HepG2 (cell line): ENCODE data around the gene LLGL2. TPM values are rescaled to one million over a fixed set of nuclear protein-coding genes. Genes with fewer than 3 reads are reported as not detected.

ENCODE experiments used
- ATAC-seq: fragments of 200-7000 bp; cut with Tn5 transposase; 3 replicates; pipeline ENCODE4 v1.9.1; 2020; ENCODE audit warnings: mild to moderate bottlenecking, moderate library complexity
- BruUV-seq: library from RNA; stranded (reverse); fragments of 400-500 nt; replicated peaks from 2 replicates; lab custom pipeline; 2021; lab: Mats Ljungman, UMichigan
- CTCF ChIA-PET: fragments of 300-600 bp; formaldehyde crosslinking; extraction: SDS; loops from one replicate; lab custom pipeline; 2021; ENCODE audit warnings: low total read pairs, inconsistent platforms, low intra/inter-chr PET ratio; lab: Yijun Ruan, JAX
- POLR2A ChIA-PET: fragments of 350-600 bp; sonication (Branson Sonifier 250); formaldehyde crosslinking; loops from one replicate; lab custom pipeline; 2020; ENCODE audit warnings: antibody characterized with exemption, inconsistent platforms; lab: Yijun Ruan, JAX
- DNase-seq: peaks from one replicate; pipeline ENCODE4 v3.0.0-alpha.2; 2015; ENCODE audit warnings: low spot score
- FAIRE-seq: peaks from 3 replicates; lab custom pipeline; 2011; peaks lifted over from hg19 to GRCh38; lab: Jason Lieb, UNC
- H2AFZ ChIP-seq: one replicate; pipeline ENCODE4 v1.6.1; 2011; ENCODE audit warnings: low read length, inconsistent platforms
- H3K27ac ChIP-seq: fragments of 300-600 bp; 3 replicates; pipeline ENCODE4 v1.8.0; 2011; ENCODE audit warnings: mixed run types, mild to moderate bottlenecking, mixed read lengths, low read length, inconsistent platforms; ENCODE audit not compliant: insufficient read depth; ENCODE audit errors: extremely low read length
- H3K27me3 ChIP-seq, 2 experiments: fragments of 200-600 bp in 1 of 2; 2 replicates in 1 of 2; 3 replicates in 1 of 2; pipeline versions ENCODE4 v1.6.0 to v1.8.0; 2011; ENCODE audit warnings: low read length in 2 of 2, mild to moderate bottlenecking in 2 of 2, moderate library complexity in 2 of 2, inconsistent platforms in 1 of 2; ENCODE audit not compliant: insufficient read depth in 2 of 2, control insufficient read depth in 1 of 2
- H3K36me3 ChIP-seq, 2 experiments: fragments of 200-600 bp in 1 of 2; replicated peaks in 1 of 2; 2 replicates in 1 of 2; 3 replicates in 1 of 2; pipeline versions ENCODE4 v1.5.1 to v1.8.0; 2011; ENCODE audit warnings: low read length in 2 of 2, inconsistent platforms in 1 of 2; ENCODE audit not compliant: insufficient read depth in 2 of 2, control insufficient read depth in 1 of 2
- H3K4me1 ChIP-seq: 2 replicates; pipeline ENCODE4 v1.5.1; 2012; ENCODE audit warnings: low read length, inconsistent platforms; ENCODE audit not compliant: insufficient read depth
- H3K4me2 ChIP-seq: 2 replicates; pipeline ENCODE4 v1.6.0; 2011; ENCODE audit warnings: low read depth, low read length, inconsistent platforms
- H3K4me3 ChIP-seq, 3 experiments: fragments of 200-600 bp in 1 of 3; sonication (generic), shearing (Covaris generic) in 1 of 3; replicated peaks in 1 of 3; 2 replicates each; pipeline ENCODE4 v1.5.1; 2011 to 2016; ENCODE audit warnings: low read length in 3 of 3, inconsistent platforms in 2 of 3, low read depth in 2 of 3, mild to moderate bottlenecking in 2 of 3, control low read depth in 1 of 3, mixed read lengths in 1 of 3; ENCODE audit not compliant: insufficient read depth in 1 of 3
- H3K79me2 ChIP-seq: one replicate; pipeline ENCODE4 v1.6.1; 2011; ENCODE audit warnings: low read length, inconsistent platforms; ENCODE audit not compliant: insufficient read depth
- H3K9ac ChIP-seq: 2 replicates; pipeline ENCODE4 v1.6.0; 2011; ENCODE audit warnings: mild to moderate bottlenecking, low read depth, low read length, inconsistent platforms; ENCODE audit not compliant: insufficient read depth
- H3K9me3 ChIP-seq: 2 replicates; pipeline ENCODE4 v1.5.1; 2012; ENCODE audit warnings: mild to moderate bottlenecking, low read length
- H4K20me1 ChIP-seq: 2 replicates; pipeline ENCODE4 v1.6.0; 2011; ENCODE audit warnings: inconsistent platforms, mild to moderate bottlenecking, low read length, moderate library complexity; ENCODE audit not compliant: insufficient read depth
- HMG20A ChIP-seq: IDR thresholded peaks from 2 replicates; pipeline ENCODE4 v1.6.1; 2016; ENCODE audit warnings: borderline replicate concordance
- ISL2 ChIP-seq: sonication (generic); formaldehyde crosslinking; IDR thresholded peaks from 2 replicates; pipeline ENCODE4 v1.5.0; 2020; ENCODE audit warnings: missing genetic modification reagents
- KLF16 ChIP-seq, 2 experiments: sonication (generic) in 1 of 2; formaldehyde crosslinking in 1 of 2; IDR thresholded peaks; 2 replicates each; pipeline versions ENCODE4 v1.6.1 to v1.8.0; 2016 to 2023; ENCODE audit warnings: missing genetic modification reagents in 2 of 2, missing compliant biosample characterization in 1 of 2
- KLF9 ChIP-seq: IDR thresholded peaks from 2 replicates; pipeline ENCODE4 v1.6.1; 2016; ENCODE audit warnings: low read depth
- MAZ ChIP-seq, 2 experiments: sonication (generic) in 1 of 2; formaldehyde crosslinking in 1 of 2; IDR thresholded peaks; 2 replicates each; pipeline versions ENCODE4 v1.5.0 to v1.6.1; 2012 to 2020; ENCODE audit warnings: low read depth in 2 of 2, mild to moderate bottlenecking in 2 of 2, borderline replicate concordance in 1 of 2, improper control_type of control experiment in 1 of 2, low read length in 1 of 2, missing genetic modification reagents in 1 of 2, moderate library complexity in 1 of 2
- PCBP1 ChIP-seq: fragments of 200-400 bp; formaldehyde crosslinking; IDR thresholded peaks from 2 replicates; pipeline ENCODE4 v1.6.1; 2017; ENCODE audit warnings: mild to moderate bottlenecking, low read depth, low read length, borderline replicate concordance
- SAFB2 ChIP-seq: sonication (generic); formaldehyde crosslinking; IDR thresholded peaks from 2 replicates; pipeline ENCODE4 v1.5.1; 2020; ENCODE audit warnings: missing genetic modification reagents, low read depth, mild to moderate bottlenecking, borderline replicate concordance
- SNAI1 ChIP-seq: sonication (generic); formaldehyde crosslinking; IDR thresholded peaks from 2 replicates; pipeline ENCODE4 v1.5.0; 2020; ENCODE audit warnings: mild to moderate bottlenecking, missing genetic modification reagents, borderline replicate concordance
- ZNF569 ChIP-seq: sonication (generic); formaldehyde crosslinking; IDR thresholded peaks from 2 replicates; pipeline ENCODE4 v1.5.0; 2020; ENCODE audit warnings: mild to moderate bottlenecking, missing genetic modification reagents, moderate library complexity, borderline replicate concordance
- WGBS: methylation state at CpG from one replicate; pipeline ENCODE4 v1.1.6; 2017; ENCODE audit warnings: low lambda C conversion rate; 5-methylcytosine and 5-hydroxymethylcytosine counted together
- in situ Hi-C: cut with HindIII; loops from 2 replicates; pipeline ENCODE4 v1.10.0; 2017; ENCODE audit warnings: low pct_unique_long_range_greater_than_20kb; ENCODE audit not compliant: extremely low pct_ligation_motif_present
- intact Hi-C: fragments of 100-400 bp; cut with micrococcal nuclease; formaldehyde crosslinking; loops from one replicate; pipeline ENCODE4 v1.10.0; 2022; ENCODE audit not compliant: unreplicated experiment
- polyA plus RNA-seq, 8 experiments: library from polyadenylated mRNA; depleted of rRNA in 3 of 8; stranded (reverse) in 7 of 8; unstranded in 1 of 8; fragments of >200 nt; fragmentation: Illumina TruSeq in 4 of 8; extraction: Trizol in 4 of 8; gene quantifications; 2 replicates each; pipeline versions ENCODE4 v1.2.1 to v1.2.3, GENCODE V29; 2011 to 2016; ENCODE audit warnings: low read depth in 4 of 8, missing spikeins in 1 of 8, mixed read lengths in 1 of 8; ENCODE audit not compliant: insufficient read depth in 1 of 8
- total RNA-seq, 5 experiments: library from RNA; depleted of rRNA; stranded (reverse); fragments of >200 nt; fragmentation: Illumina TruSeq; extraction: Trizol; gene quantifications; 2 replicates each; pipeline ENCODE4 v1.2.3, GENCODE V29; 2016; ENCODE audit warnings: low read depth in 1 of 5
- TF ChIP-seq, protein P1 (sequence below): IDR thresholded peaks from 2 replicates; pipeline ENCODE4 v1.6.1; 2012; ENCODE audit warnings: low read length, improper control_type of control experiment
- TF ChIP-seq, protein P2 (sequence below): sonication (generic); formaldehyde crosslinking; IDR thresholded peaks from 2 replicates; pipeline ENCODE4 v1.8.0; 2022; ENCODE audit warnings: missing genetic modification reagents, mild to moderate bottlenecking, inconsistent platforms, borderline replicate concordance

LLGL2 gene
- total and polyA plus RNA-seq, 2 of the 13 experiments (the other 11 are each of a cell fraction or from before 2014, with no cell fraction given) = 83.0 to 86.7 TPM

DNA sequence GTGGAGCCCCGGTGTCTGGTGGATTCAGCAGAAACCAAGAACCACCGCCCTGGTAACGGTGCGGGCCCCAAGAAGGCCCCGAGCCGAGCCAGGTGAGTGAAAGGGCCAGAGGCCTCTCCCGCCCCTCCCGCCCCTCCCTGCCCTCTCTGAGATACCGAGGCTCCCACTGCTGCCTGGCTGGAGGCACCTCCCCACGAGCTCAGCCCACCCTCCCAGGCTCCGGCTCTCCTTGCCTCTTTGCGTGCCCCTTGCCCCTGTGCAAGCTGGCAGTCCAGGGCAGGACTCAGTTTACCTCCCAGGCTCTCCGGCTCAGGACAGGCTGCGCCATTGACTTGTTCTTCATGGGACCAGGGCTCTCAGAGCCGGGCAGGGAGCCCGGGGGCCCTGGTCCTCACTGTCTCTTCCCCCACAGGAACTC is 48.1 kb downstream of the LLGL2 start:
- Histone ChIP-seq H3K79me2 (no peaks in the 10 kb centered on the region), H4K20me1 (no peaks in the 10 kb centered on the region), H3K4me2 (no peak overlapping the region), H3K27ac (no peak overlapping the region), H3K9me3 (no peaks in the 10 kb centered on the region), H3K4me3 (no peak overlapping the region), H2AFZ (no peak overlapping the region), H3K27me3 (no peaks in the 10 kb centered on the region), H3K4me1 (peaks cover 31% of the 10 kb centered on the region), H3K9ac (no peak overlapping the region), H3K36me3 (peaks cover 12 to 23% of the 10 kb centered on the region in 2 experiments; a peak in 4 of 5 replicates)
- no TSS peak for BruUV-seq
- TF ChIP-seq SNAI1 (CRISPR knock-in tag) (no peak), PCBP1 (0 out of 2 replicates have a peak, but pooled peaks have one; percentile 11)
- 94% methylated on average over 16 of the region's 16 CpGs for WGBS
- no peak for FAIRE-seq
- CTCF ChIA-PET = no interaction called here
- POLR2A ChIA-PET = no interaction called here
- in situ Hi-C loops = no loop called here
- ATAC-seq = no peak
- DNase-seq = no peak
- intact Hi-C loops = no loop called here

DNA sequence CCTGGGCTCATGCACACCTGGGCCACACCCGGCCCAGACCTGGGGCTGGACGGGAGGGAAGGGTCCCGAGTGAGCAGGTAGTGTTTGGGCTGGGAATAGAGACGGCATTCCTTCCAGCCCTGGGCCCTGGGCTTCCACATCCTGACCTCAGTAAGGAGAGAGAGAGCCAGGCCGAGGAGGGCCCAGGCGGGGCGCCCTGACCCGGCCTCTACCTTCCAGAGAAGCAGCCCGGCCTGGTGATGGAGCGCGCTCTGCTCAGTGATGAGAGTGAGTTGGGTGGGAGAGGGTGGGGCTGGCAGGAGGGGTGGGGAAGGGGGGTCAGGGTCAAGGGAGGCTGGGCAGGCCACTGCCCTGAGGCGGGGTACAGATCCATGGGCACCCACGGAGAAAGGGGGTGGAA is 48.5 kb downstream of the LLGL2 start:
- Histone ChIP-seq H4K20me1 (no peaks in the 10 kb centered on the region), H2AFZ (no peak overlapping the region), H3K4me3 (no peak overlapping the region), H3K27ac (no peak overlapping the region), H3K9me3 (no peaks in the 10 kb centered on the region), H3K79me2 (no peaks in the 10 kb centered on the region), H3K27me3 (no peaks in the 10 kb centered on the region), H3K9ac (no peak overlapping the region), H3K4me2 (no peak overlapping the region), H3K36me3 (peaks cover 9 to 19% of the 10 kb centered on the region in 2 experiments; a peak in 4 of 5 replicates), H3K4me1 (peaks cover 36% of the 10 kb centered on the region)
- 94% methylated on average over 13 of the region's 13 CpGs for WGBS
- no TSS peak for BruUV-seq
- in situ Hi-C loops (no loop called here), intact Hi-C loops (no loop called here)
- ChIA-PET CTCF (no interaction called here), POLR2A (interaction anchor here (1.0 kb wide), 1 partner anchor 17 kb away, joined by 4 read pairs; no protein-coding TSS in a partner anchor)
- FAIRE-seq = no peak
- ATAC-seq = no peak
- no peak for DNase-seq
- TF ChIP-seq SAFB2 (CRISPR knock-in tag) (no peak), KLF9 (CRISPR knock-in tag) (no peak), MAZ (IDR thresholded peaks at IDR 0.05; ENCODE audit: borderline replicate concordance, low read depth, low read length) (no peak), MAZ (CRISPR knock-in tag; IDR thresholded peaks at IDR 0.05; ENCODE audit: low read depth) (no peak), HMG20A (CRISPR knock-in tag) (no peak), KLF16 (CRISPR knock-in tag; IDR thresholded peaks at IDR 0.05) (no peak), ISL2 (CRISPR knock-in tag) (no peak), ZNF569 (CRISPR knock-in tag) (no peak)
- TF ChIP-seq, protein P1, sequence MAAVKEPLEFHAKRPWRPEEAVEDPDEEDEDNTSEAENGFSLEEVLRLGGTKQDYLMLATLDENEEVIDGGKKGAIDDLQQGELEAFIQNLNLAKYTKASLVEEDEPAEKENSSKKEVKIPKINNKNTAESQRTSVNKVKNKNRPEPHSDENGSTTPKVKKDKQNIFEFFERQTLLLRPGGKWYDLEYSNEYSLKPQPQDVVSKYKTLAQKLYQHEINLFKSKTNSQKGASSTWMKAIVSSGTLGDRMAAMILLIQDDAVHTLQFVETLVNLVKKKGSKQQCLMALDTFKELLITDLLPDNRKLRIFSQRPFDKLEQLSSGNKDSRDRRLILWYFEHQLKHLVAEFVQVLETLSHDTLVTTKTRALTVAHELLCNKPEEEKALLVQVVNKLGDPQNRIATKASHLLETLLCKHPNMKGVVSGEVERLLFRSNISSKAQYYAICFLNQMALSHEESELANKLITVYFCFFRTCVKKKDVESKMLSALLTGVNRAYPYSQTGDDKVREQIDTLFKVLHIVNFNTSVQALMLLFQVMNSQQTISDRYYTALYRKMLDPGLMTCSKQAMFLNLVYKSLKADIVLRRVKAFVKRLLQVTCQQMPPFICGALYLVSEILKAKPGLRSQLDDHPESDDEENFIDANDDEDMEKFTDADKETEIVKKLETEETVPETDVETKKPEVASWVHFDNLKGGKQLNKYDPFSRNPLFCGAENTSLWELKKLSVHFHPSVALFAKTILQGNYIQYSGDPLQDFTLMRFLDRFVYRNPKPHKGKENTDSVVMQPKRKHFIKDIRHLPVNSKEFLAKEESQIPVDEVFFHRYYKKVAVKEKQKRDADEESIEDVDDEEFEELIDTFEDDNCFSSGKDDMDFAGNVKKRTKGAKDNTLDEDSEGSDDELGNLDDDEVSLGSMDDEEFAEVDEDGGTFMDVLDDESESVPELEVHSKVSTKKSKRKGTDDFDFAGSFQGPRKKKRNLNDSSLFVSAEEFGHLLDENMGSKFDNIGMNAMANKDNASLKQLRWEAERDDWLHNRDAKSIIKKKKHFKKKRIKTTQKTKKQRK = no peak
- TF ChIP-seq, protein P2, sequence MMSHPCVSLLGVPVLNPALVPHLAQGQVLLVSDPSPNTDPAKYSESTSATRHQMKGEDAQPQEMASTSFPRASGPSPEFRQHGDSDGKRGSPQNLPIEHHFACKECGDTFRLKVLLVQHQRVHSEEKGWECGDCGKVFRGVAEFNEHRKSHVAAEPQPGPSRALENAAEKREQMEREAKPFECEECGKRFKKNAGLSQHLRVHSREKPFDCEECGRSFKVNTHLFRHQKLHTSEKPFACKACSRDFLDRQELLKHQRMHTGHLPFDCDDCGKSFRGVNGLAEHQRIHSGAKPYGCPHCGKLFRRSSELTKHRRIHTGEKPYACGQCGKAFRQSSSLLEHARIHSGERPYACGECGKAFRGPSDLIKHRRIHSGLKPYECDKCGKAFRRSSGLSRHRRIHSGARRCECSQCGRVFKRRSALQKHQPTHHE (CRISPR knock-in tag) = no peak
